NT2/D1 (cell line): Measurements from ENCODE around the gene PRR9.
A peak's percentile ranks its signal among the peaks of the same experiment; 100 is the strongest.
"Not testable (repeated sequence)": the region's sequence is repeated elsewhere in the genome, so short reads cannot be mapped to it uniquely, and the experiment has no call there.

ENCODE experiments used
- DNase-seq: peaks from one replicate; pipeline ENCODE4 v3.0.0-alpha.2; 2011; ENCODE audit warnings: low read depth, low spot score
- H3K27me3 ChIP-seq: 2 replicates; pipeline ENCODE4 v1.6.0; 2011; ENCODE audit warnings: mild to moderate bottlenecking; ENCODE audit not compliant: insufficient read length, insufficient read depth
- H3K36me3 ChIP-seq: 2 replicates; pipeline ENCODE4 v1.6.1; 2011; ENCODE audit warnings: mild to moderate bottlenecking, low read length, mixed read lengths; ENCODE audit not compliant: insufficient read depth, insufficient read length
- H3K4me1 ChIP-seq: 2 replicates; pipeline ENCODE4 v1.5.1; 2011; ENCODE audit not compliant: insufficient read depth, insufficient read length
- H3K4me3 ChIP-seq: 2 replicates; pipeline ENCODE4 v1.5.1; 2011; ENCODE audit warnings: low read depth; ENCODE audit not compliant: insufficient read length
- H3K9ac ChIP-seq: 2 replicates; pipeline ENCODE4 v1.6.0; 2011; ENCODE audit warnings: low read depth; ENCODE audit not compliant: insufficient read length
- H3K9me3 ChIP-seq: 2 replicates; pipeline ENCODE4 v1.5.1; 2011; ENCODE audit warnings: mild to moderate bottlenecking, low read length; ENCODE audit not compliant: insufficient read depth
- SUZ12 ChIP-seq: IDR thresholded peaks from 2 replicates; pipeline ENCODE4 v1.6.1; 2011; ENCODE audit not compliant: insufficient read length, insufficient read depth; ENCODE audit errors: extremely low read depth
- YY1 ChIP-seq: IDR thresholded peaks from 2 replicates; pipeline ENCODE4 v1.6.1; 2011; ENCODE audit not compliant: insufficient read length, insufficient read depth
- ZNF274 ChIP-seq: IDR thresholded peaks from 2 replicates; pipeline ENCODE4 v1.6.1; 2011; ENCODE audit warnings: mild to moderate bottlenecking, low read depth, low read length

Gene PRR9, protein sequence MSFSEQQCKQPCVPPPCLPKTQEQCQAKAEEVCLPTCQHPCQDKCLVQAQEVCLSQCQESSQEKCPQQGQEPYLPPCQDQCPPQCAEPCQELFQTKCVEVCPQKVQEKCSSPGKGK

DNA sequence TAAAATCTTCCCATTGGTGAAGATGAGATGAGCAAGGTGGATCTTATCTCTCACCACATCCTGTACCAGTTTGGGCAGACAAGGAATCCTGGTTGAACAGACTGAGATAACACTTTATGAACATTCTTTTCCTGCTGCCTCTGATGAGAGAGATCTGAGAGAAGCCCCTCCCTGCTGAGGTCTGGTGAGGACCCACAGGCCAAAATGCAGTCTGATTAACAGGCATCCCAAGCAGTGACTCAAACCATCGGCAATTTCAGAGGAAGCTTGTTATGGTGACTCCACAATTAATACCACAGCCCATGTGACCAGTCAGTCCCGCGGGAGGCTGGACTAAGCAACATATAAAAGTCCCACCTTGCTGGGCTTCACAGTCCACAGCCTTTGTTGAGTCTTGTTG, at the start of gene PRR9:
PRR9 (plus strand) TSS at position 373 of the 400 bp plus-strand sequence. CDS start 561 bp downstream, outside the sequence.
- no peak within 1 kb of the TSS for H3K9ac ChIP-seq
- no peaks in the 10 kb centered on the region for H3K36me3 ChIP-seq
- no peak for DNase-seq
- no peaks in the 10 kb centered on the region for H3K4me1 ChIP-seq
- H3K9me3 ChIP-seq, result no peaks in the 10 kb centered on the region
- H3K27me3 ChIP-seq, result peaks cover 2% of the 10 kb centered on the region
- TF ChIP-seq YY1 (no peak), SUZ12 (no peak), ZNF274 (no peak)
- H3K4me3 ChIP-seq, result no peak within 1 kb of the TSS

DNA sequence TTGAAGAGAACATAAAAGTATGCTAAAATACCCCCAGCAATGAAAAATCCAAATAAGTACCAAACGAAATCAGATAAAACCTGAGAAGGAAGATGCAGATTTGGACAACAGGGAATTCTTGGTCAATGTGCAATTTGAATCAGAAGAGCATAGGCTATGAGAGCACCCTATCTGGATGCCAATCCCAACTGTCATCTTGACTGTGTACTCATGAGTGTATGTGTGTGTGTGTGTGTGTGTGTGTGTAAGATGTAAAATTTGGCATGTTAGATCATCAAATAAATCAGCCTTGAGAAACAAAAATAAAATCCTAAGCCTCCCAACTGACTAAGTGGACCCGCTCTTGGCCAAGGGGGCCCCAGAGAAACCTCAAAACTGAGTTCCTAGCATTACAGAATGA, 48.7 kb upstream of the PRR9 start:
- no peak for DNase-seq
- H3K4me1 ChIP-seq, result no peaks in the 10 kb centered on the region
- H3K9ac ChIP-seq, result no peak overlapping the region
- no peaks in the 10 kb centered on the region for H3K27me3 ChIP-seq
- TF ChIP-seq ZNF274, result no peak
- no peak for TF ChIP-seq SUZ12
- no peak for TF ChIP-seq YY1
- H3K36me3 ChIP-seq, result no peaks in the 10 kb centered on the region
- H3K4me3 ChIP-seq, result no peak overlapping the region
- no peaks in the 10 kb centered on the region for H3K9me3 ChIP-seq

DNA sequence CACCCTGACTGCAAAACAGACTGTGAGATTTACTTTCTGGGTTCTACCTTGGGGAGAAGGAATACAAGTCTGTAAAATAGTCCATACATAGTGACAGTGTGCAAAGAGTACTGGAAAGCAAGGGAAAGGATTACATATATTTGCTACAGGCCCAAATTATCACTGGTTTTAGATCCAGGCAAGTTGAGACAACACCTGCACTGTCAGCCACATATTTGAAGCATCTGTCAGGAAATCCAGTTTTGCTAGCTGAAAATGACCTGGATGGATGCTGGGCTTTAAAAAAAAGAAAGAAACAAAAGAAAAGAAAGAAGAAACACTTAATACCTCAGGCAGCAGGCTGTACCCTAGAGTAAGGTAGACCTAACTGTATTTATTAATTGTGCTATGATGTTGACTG, 42.8 kb upstream of the PRR9 start:
- Histone ChIP-seq H3K27me3 (no peaks in the 10 kb centered on the region), H3K4me1 (no peaks in the 10 kb centered on the region), H3K4me3 (no peak overlapping the region), H3K36me3 (no peaks in the 10 kb centered on the region), H3K9me3 (no peaks in the 10 kb centered on the region), H3K9ac (no peak overlapping the region)
- no peak for DNase-seq
- no peak for TF ChIP-seq ZNF274
- TF ChIP-seq YY1, result no peak
- TF ChIP-seq SUZ12, result no peak

DNA sequence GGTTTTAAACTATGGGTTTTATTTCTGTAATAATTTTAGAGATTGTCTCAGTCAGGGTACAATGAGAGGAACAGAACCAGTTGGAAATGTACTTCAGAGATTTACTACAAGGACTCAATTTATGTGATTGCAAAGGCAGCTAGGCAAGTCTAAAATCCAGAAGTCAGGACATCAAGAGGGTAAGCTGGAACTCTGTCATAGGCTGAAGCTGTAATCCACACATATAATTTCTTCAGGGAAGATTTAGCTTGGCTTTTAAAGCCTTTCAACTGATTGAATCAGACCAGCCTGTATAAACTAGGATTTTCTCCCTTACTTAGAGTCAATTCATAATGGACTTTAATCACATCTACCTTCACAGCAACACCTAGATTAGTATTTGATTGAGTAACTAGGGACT, 38.5 kb upstream of the PRR9 start:
- 0 out of 2 replicates have a peak, but pooled peaks cover 4% of the 10 kb centered on the region for H3K9me3 ChIP-seq
- no peaks in the 10 kb centered on the region for H3K36me3 ChIP-seq
- H3K4me1 ChIP-seq, result no peaks in the 10 kb centered on the region
- H3K9ac ChIP-seq, result no peak overlapping the region
- no peak overlapping the region for H3K4me3 ChIP-seq
- no peak for DNase-seq
- H3K27me3 ChIP-seq, result no peaks in the 10 kb centered on the region
- TF ChIP-seq YY1, result no peak
- TF ChIP-seq SUZ12, result no peak
- TF ChIP-seq ZNF274, result no peak

DNA sequence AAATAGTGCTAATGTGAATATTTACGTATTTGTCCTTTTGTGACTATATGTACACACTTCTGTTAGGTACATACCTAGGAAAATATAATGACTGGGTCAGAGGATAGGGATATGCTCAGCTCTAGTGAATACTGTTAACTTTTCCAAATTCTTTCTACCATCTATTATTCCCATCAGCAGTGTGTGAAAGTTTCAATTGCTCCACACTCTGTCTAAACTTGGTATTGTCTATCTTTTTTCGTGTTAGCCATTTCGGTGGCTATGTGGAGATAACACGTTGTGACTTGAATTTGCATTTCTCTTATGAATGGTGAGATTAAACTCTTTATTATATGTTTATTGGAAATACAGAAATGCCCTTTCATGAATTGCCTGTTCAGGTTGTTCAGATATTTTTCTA, 36.8 kb upstream of the PRR9 start:
- Histone ChIP-seq H3K9ac (no peak overlapping the region), H3K9me3 (0 out of 2 replicates have a peak, but pooled peaks cover 4% of the 10 kb centered on the region), H3K27me3 (no peaks in the 10 kb centered on the region), H3K4me1 (no peaks in the 10 kb centered on the region), H3K36me3 (no peaks in the 10 kb centered on the region), H3K4me3 (no peak overlapping the region)
- TF ChIP-seq YY1, result no peak
- no peak for DNase-seq

DNA sequence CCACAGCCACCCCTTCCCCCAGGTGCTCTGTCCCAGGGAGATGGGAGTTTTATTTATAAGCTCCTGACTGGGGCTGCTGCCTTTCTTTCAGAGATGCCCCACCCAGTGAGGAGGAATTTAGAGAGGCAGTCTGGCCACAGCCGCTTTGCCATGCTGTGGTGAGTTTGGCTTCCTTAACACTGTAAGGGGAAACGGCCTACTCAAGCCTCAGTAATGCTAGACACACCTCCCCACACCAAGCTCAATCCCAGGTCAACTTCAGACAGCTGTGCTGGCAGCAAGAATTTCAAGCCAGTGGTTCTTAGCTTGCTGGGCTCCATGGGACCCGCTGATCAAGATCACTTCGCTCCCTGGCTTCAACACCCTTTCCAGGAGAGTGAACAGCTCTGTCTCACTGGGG, 29.1 kb upstream of the PRR9 start:
- H3K36me3 ChIP-seq, H3K27me3 ChIP-seq, DNase-seq, H3K4me3 ChIP-seq, H3K4me1 ChIP-seq, H3K9ac ChIP-seq, H3K9me3 ChIP-seq: not testable (repeated sequence)

DNA sequence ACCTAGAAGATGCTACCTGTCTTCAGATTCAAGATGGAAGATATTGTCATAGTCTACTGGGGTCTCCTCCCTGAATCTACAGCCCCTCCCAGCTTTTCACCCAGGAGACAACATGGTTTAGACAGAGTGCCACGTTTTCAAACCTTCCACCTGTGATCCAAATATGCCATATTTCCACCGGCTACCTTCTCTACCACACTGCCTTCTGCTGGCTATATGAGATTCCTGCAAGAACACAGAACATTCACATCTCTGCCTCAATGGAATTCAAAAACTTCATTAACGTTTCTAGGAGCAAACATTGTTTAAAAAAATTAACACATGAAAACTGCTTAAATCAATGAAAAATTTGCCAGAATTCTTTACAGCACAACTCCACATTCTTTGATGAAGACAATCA, 27.0 kb upstream of the PRR9 start:
- TF ChIP-seq YY1 (no peak), ZNF274 (no peak), SUZ12 (no peak)
- Histone ChIP-seq H3K36me3 (no peaks in the 10 kb centered on the region), H3K9me3 (no peaks in the 10 kb centered on the region), H3K4me1 (no peaks in the 10 kb centered on the region), H3K4me3 (no peak overlapping the region), H3K27me3 (no peaks in the 10 kb centered on the region), H3K9ac (no peak overlapping the region)
- no peak for DNase-seq

DNA sequence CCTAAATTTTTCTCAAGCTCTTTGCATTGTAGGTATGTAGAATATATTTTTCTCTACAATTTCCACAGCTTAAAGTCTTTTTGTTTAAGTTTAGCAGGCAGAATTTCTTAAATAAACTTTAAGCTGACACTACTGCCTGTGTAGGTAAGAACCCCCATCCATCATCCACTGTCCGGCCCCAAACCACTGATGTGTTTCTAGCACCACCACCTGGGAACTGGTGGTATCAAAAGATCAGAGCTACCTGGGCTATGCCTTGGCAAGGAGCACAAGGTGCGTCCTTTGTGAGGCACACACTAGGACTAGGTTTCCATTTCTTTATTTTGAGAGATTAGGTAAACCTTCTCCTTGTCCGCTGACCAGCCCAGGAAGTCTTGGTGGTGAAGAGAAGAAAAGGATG, 24.7 kb upstream of the PRR9 start:
- H3K9ac ChIP-seq, result no peak overlapping the region
- peak; percentile 67 for DNase-seq
- no peaks in the 10 kb centered on the region for H3K4me1 ChIP-seq
- no peaks in the 10 kb centered on the region for H3K27me3 ChIP-seq
- no peaks in the 10 kb centered on the region for H3K36me3 ChIP-seq
- H3K4me3 ChIP-seq, result no peak overlapping the region
- TF ChIP-seq ZNF274 (no peak), YY1 (no peak), SUZ12 (no peak)
- no peaks in the 10 kb centered on the region for H3K9me3 ChIP-seq
